ENCODE data around the gene AMOT.

AMOT gene

DNA sequence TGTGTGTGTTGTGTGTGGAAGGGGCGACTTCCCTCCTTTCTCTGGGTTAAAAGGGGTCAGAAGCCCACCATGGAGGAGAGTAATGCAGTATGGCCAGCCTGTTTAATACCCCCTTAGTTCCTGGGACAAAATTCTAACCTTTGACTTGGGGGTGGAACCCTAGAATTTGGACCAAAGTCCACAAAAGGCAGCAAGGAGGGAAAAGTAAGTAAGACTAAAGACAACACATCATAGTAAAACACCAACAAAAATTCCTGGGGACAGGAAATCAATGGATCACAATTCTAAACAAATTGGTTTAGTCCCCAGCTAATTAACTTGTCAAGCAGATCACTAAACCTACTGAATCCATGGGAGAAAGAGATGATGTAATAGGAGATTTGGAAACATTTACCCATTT is 3.1 kb downstream of the AMOT start:
- DNase-seq (ENCODE audit: low read depth in 3 of 3) = no peak

GRCh38 chrX:112835019-112835418 is 5.6 kb downstream of the AMOT start:
- no peak for DNase-seq (ENCODE audit: low read depth in 3 of 3)

GRCh38 chrX:112834031-112834845 is 6.4 kb downstream of the AMOT start:
- no peak for DNase-seq (ENCODE audit: low read depth in 3 of 3)

DNA sequence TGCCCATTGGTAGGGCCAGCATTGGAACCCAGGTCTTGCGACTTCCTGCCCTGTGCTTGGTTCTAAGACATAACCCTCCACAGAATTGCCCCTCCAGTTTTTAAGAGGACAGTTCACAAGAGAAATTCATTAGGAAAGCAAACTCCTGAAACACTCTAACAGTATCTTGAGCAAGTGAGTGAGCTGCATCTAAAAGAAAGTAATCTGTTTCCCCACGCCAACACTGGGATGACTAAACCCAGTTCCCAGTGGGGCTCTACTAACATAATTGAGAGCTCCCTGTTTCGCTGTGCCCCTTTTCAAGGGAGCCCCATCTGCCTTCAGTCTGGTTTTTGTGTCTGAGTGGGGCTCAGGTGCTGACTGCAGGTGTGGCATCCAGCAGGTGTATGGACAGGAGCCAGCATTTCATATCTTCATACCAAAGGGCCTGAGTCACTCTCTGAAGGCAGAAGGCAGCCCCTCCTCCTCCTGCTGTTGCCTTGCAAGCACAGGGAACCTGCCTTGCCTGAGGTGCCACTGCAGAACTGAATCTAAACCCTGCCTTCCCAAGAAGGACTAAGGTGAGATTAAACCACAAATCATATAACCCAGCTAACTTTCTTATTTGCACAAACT is 8.0 kb downstream of the AMOT start:
- DNase-seq (ENCODE audit: low read depth in 3 of 3) = no peak

DNA sequence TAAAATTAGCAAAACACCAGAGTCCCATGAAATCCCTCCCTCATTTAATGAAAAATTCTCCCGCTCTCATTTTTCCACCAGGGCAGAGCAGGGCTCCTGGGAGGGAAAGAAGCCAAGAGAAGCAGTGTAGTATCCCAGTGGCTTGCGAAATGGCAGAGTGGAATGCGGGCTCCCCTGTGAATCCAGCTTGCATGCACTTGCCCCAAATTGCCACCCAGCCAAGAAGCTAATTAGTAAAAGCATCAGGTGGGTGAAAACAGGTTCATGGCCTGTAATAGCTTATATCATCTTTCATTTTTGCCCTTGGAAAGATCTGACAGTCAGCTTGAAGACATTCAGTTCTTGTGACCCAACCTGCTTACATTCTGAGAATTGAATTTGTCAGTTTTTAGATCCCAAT is 10.1 kb downstream of the AMOT start:
- DNase-seq (ENCODE audit: low read depth in 3 of 3) = no peak

- no peak for DNase-seq (ENCODE audit: low read depth in 3 of 3)
Observed at GRCh38 chrX:112827292-112827903, 13.2 kb downstream of the AMOT start.

GRCh38 chrX:112826023-112826422 is 14.6 kb downstream of the AMOT start:
- DNase-seq (ENCODE audit: low read depth in 3 of 3) = no peak

DNA sequence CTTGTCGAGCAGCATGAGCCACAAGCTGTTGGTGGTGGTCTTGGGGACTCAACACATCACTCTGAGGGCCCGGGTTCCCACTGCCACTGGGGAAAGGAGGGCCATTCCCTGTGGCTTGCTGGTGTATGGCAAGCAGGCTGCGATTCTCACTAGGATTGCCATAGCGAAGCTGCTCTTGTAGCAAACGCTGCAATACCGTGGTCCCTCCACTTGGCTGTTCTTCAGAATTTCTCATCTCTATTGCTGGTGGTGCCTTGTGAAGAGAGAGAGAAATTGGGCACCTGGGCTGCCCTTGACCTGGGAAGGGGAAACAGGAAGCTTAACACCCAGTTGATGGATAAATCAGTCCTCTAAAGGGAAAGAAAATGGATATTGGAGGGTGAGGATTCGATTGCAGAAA is 17.7 kb downstream of the AMOT start:
- DNase-seq (ENCODE audit: low read depth in 3 of 3) = no peak

DNA sequence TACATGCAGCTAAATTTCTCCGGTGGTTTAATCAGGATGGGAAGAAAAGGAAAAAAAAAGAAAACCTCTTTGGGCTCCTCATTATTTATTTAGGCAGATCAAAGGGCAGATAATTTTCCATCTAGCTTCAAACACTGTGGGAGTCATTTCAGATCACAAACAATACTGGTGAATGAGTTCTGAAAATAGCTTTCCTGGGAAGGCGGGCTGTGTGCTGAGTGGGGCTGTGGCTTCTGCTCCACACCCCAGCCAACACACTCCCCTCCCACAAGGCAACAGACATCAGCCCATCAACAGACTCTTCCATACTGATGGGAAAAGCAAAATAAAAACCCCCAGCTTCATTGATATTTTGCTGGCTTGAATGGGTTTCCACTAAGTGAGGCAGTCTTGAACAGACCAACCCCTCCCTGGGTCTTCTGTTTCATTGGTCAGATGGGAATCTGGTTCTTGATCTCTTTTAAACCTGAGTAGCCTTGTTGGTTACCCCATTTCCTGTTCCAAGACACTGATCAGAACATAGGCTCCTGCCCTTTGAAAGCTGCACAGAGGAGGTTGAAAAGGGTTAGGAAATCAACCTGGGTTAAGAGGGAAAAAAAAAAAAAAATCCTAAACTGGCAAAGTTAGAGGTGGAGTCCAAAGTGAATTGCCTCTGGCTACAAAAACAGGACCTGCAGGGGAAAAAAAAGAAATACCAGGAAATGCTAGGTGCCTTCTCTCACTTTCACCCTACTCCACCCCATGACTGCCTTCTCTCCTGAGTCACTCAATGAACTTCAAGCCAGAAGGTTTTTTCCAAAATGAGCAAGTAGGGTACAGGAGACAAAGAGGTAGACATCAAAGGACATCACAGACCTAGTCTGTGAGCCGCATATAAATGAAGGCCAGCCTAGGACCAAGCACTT is 20.0 kb downstream of the AMOT start:
- no peak for DNase-seq (ENCODE audit: low read depth in 3 of 3)

GRCh38 chrX:112819813-112820212 is 20.8 kb downstream of the AMOT start:
- DNase-seq (ENCODE audit: low read depth in 3 of 3) = no peak

GRCh38 chrX:112819008-112819640 is 21.5 kb downstream of the AMOT start:
- DNase-seq (ENCODE audit: low read depth in 3 of 3) = no peak

DNA sequence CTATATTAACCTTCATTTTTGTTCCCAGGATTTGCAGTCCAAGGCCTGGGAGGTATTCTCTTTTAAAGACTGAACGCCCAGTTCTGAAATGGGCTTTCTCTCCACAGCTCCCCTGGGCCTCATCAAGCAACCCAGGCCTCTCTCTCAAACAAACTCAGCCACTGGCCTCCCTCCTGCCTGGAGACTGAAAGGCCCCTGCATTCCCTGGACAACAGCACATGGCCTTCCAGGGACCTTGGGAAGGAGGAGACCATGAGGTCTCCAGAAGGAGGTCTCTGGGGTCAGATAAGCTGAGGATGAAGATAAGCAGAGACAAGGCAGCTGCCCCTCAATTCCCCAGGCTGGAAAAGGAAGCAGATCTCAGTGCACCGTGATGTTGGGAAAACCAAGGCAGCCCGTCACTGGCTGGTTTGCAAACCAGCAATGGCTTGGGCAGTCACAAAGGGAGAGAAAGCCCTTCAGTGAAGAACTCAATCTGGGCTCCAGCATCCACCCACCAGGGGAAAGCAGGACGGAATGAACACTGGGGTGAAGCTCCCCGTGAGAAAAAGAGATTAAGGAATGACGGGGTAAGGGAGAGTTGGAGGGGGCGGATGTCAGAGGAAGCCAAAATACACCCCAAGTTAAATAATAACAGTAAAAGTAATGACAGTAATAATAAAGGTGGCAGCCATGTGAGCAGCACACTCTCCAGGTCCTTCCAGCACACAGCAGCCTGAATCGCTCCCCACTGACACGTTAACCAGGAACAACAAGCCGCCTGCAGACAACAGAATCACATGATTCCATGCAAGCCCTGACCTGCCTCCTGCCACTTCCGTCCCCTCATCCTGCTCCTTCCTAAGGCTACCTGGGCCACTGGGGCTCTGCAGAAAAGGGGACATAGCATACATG is 22.3 kb downstream of the AMOT start:
- DNase-seq (ENCODE audit: low read depth in 3 of 3) = no peak

DNA sequence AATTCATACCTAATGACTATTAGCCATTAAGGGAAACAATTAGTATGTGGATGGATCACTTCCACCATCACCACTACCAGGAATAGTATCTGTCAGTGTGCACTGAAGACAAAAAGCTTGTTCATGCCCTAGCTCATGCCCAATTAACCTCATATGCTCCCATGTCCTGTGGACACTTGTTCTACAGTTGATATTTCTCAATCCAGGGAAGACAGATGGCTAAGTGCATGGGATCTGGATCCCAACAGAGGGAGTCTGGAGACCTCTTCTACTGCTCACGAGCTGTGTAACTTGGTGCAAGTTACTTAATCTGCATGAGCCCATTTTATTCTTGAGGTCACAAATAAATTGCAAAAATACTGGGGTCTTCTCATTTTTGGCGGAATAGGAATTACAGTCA is 23.7 kb downstream of the AMOT start:
- DNase-seq (ENCODE audit: low read depth in 3 of 3) = no peak

DNA sequence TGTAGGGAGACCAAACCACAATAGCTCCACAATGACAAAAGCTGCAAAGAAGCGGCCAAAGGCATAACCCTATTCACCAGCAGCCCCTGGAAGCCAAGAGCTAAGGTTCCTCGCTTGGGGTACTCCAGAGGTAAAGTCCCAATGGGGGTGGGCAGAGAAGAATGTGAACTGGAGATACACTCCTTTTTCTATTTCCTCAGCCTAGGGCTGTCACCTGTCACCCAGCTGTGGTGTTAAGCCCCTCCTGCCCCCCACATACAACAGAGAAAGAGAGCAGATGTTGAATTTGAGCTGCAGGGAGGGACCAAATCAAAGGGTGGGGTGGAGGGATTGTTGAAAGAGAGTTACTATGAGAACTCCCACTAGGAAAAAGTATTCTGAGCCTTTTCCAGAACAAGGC is 26.1 kb downstream of the AMOT start:
- no peak for DNase-seq (ENCODE audit: low read depth in 3 of 3)

GRCh38 chrX:112812741-112813140 is 27.9 kb downstream of the AMOT start:
- no peak for DNase-seq (ENCODE audit: low read depth in 3 of 3)

- DNase-seq (ENCODE audit: low read depth in 3 of 3) = no peak
Observed at GRCh38 chrX:112808651-112809195, 31.9 kb downstream of the AMOT start.

DNA sequence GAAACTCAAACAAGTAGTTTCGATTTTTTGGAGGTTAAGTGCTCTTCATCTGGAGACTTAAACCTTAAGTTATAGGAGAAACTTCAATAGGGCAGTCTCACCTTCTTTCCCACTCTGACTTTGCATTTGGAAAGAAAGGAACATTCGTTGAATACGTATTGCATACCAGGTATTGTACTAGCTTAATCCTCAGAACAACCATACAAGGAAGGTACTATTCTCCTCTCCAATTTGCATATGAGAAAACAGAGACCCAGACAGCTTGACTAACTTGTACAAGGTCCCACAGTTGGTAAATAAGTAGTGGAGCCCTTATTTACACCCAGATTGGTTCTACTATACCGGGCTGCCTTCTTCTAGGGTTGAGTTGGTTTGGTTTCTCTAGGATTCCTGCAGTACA is 32.6 kb downstream of the AMOT start:
- DNase-seq (ENCODE audit: low read depth in 3 of 3) = no peak

- DNase-seq (ENCODE audit: low read depth in 3 of 3) = no peak
Observed at GRCh38 chrX:112803060-112803459, 37.6 kb downstream of the AMOT start.

DNA sequence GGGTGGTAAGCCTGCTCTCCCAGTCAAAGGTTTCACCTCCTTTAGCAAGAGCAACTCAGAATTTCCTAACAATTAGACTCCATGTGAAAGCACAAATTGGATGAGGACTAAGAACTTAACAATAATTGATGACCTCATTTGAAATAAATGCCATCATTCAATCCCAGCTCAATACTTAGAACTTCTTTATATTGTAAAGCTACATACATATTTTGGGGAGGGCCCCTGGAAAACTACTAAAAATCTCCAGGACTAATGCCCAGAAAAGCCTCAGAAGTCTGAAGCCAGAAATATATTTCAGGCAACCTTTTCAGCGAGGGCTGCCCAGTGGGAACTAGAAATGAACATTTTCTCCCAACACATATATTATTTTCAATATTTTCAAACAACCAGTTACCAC is 38.1 kb downstream of the AMOT start:
- no peak for DNase-seq (ENCODE audit: low read depth in 3 of 3)

All from stimulated activated CD4-positive, alpha-beta T cell treated with anti-CD3 and anti-CD28 coated beads, TNF-alpha, amount 100 ng/mL, for 24 hours (primary cell).